Measurements from ENCODE around the gene MAP3K7CL.

GRCh38 chr21:29195981-29196669, 65.7 kb downstream of the MAP3K7CL start:
- TF ChIP-seq CTCF (IDR thresholded peaks at IDR 0.05; ENCODE audit: control extremely low read depth in 1 of 3, insufficient read depth in 1 of 3, low read depth in 1 of 3, low read length in 3 of 3) (peak in 1 of 3 experiments; percentile 20; a peak in 1 of 4 replicates), PHF8 (conservative IDR thresholded peaks at IDR 0.05; ENCODE audit: low read depth, low read length) (no peak)
